Measurements from ENCODE around the gene FSD1L. TPM values are rescaled to one million over a fixed set of nuclear protein-coding genes. Genes with fewer than 3 reads are reported as not detected.

The FSD1L gene
- total RNA-seq, 4 donors from 2014 or later: 10.1 to 24.3 (median 13.7) TPM

- Histone ChIP-seq H3K4me1 (no peaks in the 10 kb centered on the region), H3K27ac (no peak overlapping the region), H3K9me3 (no peaks in the 10 kb centered on the region), H3K36me3 (no peaks in the 10 kb centered on the region), H3K27me3 (no peaks in the 10 kb centered on the region), H3K4me3 (no peak overlapping the region)
- no peak for DNase-seq
- TF ChIP-seq POLR2A (IDR thresholded peaks at IDR 0.05) (no peak), CTCF (IDR thresholded peaks at IDR 0.05) (no peak)
These were observed 29.0 kb upstream of the FSD1L start for GRCh38 chr9:105418588-105419500.

GRCh38 chr9:105419816-105420597 lies 27.8 kb upstream of the FSD1L start:
- no peak for DNase-seq
- no peaks in the 10 kb centered on the region for H3K36me3 ChIP-seq
- H3K4me3 ChIP-seq: no peak overlapping the region
- no peaks in the 10 kb centered on the region for H3K27me3 ChIP-seq
- H3K4me1 ChIP-seq: no peaks in the 10 kb centered on the region
- H3K27ac ChIP-seq: no peak overlapping the region
- H3K9me3 ChIP-seq: no peaks in the 10 kb centered on the region
- no peak for TF ChIP-seq CTCF (IDR thresholded peaks at IDR 0.05)
- TF ChIP-seq POLR2A (IDR thresholded peaks at IDR 0.05): no peak

GRCh38 chr9:105421154-105421553 lies 26.7 kb upstream of the FSD1L start:
- no peaks in the 10 kb centered on the region for H3K27me3 ChIP-seq
- no peaks in the 10 kb centered on the region for H3K4me1 ChIP-seq
- H3K4me3 ChIP-seq: no peak overlapping the region
- no peaks in the 10 kb centered on the region for H3K36me3 ChIP-seq
- no peak for TF ChIP-seq CTCF (IDR thresholded peaks at IDR 0.05)
- TF ChIP-seq POLR2A (IDR thresholded peaks at IDR 0.05): no peak
- no peaks in the 10 kb centered on the region for H3K9me3 ChIP-seq
- H3K27ac ChIP-seq: no peak overlapping the region
- DNase-seq: no peak

GRCh38 chr9:105421864-105422263 lies 26.0 kb upstream of the FSD1L start:
- Histone ChIP-seq H3K27ac (no peak overlapping the region), H3K27me3 (no peaks in the 10 kb centered on the region), H3K4me1 (no peaks in the 10 kb centered on the region), H3K36me3 (no peaks in the 10 kb centered on the region), H3K9me3 (no peaks in the 10 kb centered on the region), H3K4me3 (no peak overlapping the region)
- TF ChIP-seq CTCF (IDR thresholded peaks at IDR 0.05) (no peak), POLR2A (IDR thresholded peaks at IDR 0.05) (no peak)
- DNase-seq: no peak

- no peaks in the 10 kb centered on the region for H3K9me3 ChIP-seq
These were observed 21.9 kb upstream of the FSD1L start for GRCh38 chr9:105425816-105426433.

More at GRCh38 chr9:105425816-105426433, 21.9 kb upstream of the FSD1L start:
- H3K4me3 ChIP-seq: no peak overlapping the region
- TF ChIP-seq POLR2A (IDR thresholded peaks at IDR 0.05) (no peak), CTCF (IDR thresholded peaks at IDR 0.05) (peak in 5 of 6 experiments; percentile 11 to 68 (median 64))
- H3K4me1 ChIP-seq: no peaks in the 10 kb centered on the region
- DNase-seq: no peak
- no peak overlapping the region for H3K27ac ChIP-seq
- no peaks in the 10 kb centered on the region for H3K36me3 ChIP-seq
- no peaks in the 10 kb centered on the region for H3K27me3 ChIP-seq

Data from Peyer's patch (tissue), 4 donors.